H9 (cell line): ENCODE data around the gene CTNNAL1. TPM values are rescaled to one million over a fixed set of nuclear protein-coding genes. Genes with fewer than 3 reads are reported as not detected.

ENCODE experiments used
- DNase-seq: peaks from one replicate; pipeline ENCODE4 v3.0.0-alpha.2; 2017
- H2AFZ ChIP-seq: one replicate; pipeline ENCODE4 v1.6.1; 2013; ENCODE audit warnings: mild to moderate bottlenecking, low read length, control low read depth, moderate library complexity
- H2AK5ac ChIP-seq: 2 replicates; pipeline ENCODE4 v1.6.1; 2013; ENCODE audit warnings: low read length, control low read depth, mixed read lengths; ENCODE audit not compliant: insufficient read length
- H2BK120ac ChIP-seq: one replicate; pipeline ENCODE4 v1.6.1; 2013; ENCODE audit warnings: low read depth, mild to moderate bottlenecking, low read length, control low read depth, inconsistent platforms; ENCODE audit not compliant: poor library complexity, severe bottlenecking
- H2BK12ac ChIP-seq: 2 replicates; pipeline ENCODE4 v1.6.1; 2013; ENCODE audit warnings: low read length, control low read depth, mixed read lengths, low read depth; ENCODE audit not compliant: insufficient read length
- H2BK15ac ChIP-seq: 2 replicates; pipeline ENCODE4 v1.6.1; 2013; ENCODE audit warnings: low read depth, low read length, control low read depth
- H2BK20ac ChIP-seq: one replicate; pipeline ENCODE4 v1.6.1; 2013; ENCODE audit warnings: low read depth, mild to moderate bottlenecking, low read length, control low read depth, inconsistent platforms; ENCODE audit not compliant: poor library complexity, severe bottlenecking
- H2BK5ac ChIP-seq: 2 replicates; pipeline ENCODE4 v1.6.1; 2013; ENCODE audit warnings: low read length, control low read depth, mixed read lengths; ENCODE audit not compliant: insufficient read length
- H3K14ac ChIP-seq: 2 replicates; pipeline ENCODE4 v1.6.1; 2013; ENCODE audit warnings: low read length, control low read depth; ENCODE audit not compliant: insufficient read depth
- H3K18ac ChIP-seq: 2 replicates; pipeline ENCODE4 v1.6.1; 2013; ENCODE audit warnings: low read depth, mild to moderate bottlenecking, mixed read lengths, low read length, control low read depth; ENCODE audit not compliant: insufficient read length
- H3K23ac ChIP-seq: 2 replicates; pipeline ENCODE4 v1.6.1; 2013; ENCODE audit warnings: low read length, control low read depth, mixed read lengths, low read depth; ENCODE audit not compliant: insufficient read length
- H3K23me2 ChIP-seq: 2 replicates; pipeline ENCODE4 v1.6.1; 2013; ENCODE audit warnings: low read depth, mild to moderate bottlenecking, mixed read lengths, low read length, control low read depth; ENCODE audit not compliant: insufficient read length, poor library complexity, severe bottlenecking
- H3K27ac ChIP-seq: 2 replicates; pipeline ENCODE4 v1.5.1; 2013; ENCODE audit warnings: low read length, control low read depth, mixed read lengths, low read depth; ENCODE audit not compliant: insufficient read length
- H3K27me3 ChIP-seq: 2 replicates; pipeline ENCODE4 v1.6.1; 2013; ENCODE audit warnings: low read length, control low read depth, inconsistent platforms; ENCODE audit not compliant: insufficient read depth
- H3K4ac ChIP-seq: 2 replicates; pipeline ENCODE4 v1.6.1; 2013; ENCODE audit warnings: low read depth, mild to moderate bottlenecking, control low read depth, inconsistent platforms, low read length, moderate library complexity
- H3K4me1 ChIP-seq: 2 replicates; pipeline ENCODE4 v1.6.1; 2013; ENCODE audit warnings: low read length, control low read depth, inconsistent platforms; ENCODE audit not compliant: insufficient read depth
- H3K4me2 ChIP-seq: 2 replicates; pipeline ENCODE4 v1.6.1; 2013; ENCODE audit warnings: low read length, control low read depth, mixed read lengths; ENCODE audit not compliant: insufficient read length, insufficient read depth
- H3K56ac ChIP-seq: 2 replicates; pipeline ENCODE4 v1.6.1; 2013; ENCODE audit warnings: low read depth, mild to moderate bottlenecking, mixed read lengths, low read length, control low read depth; ENCODE audit not compliant: insufficient read length
- H3K79me1 ChIP-seq: 2 replicates; pipeline ENCODE4 v1.6.1; 2013; ENCODE audit warnings: low read depth, mild to moderate bottlenecking, moderate library complexity, low read length, control low read depth, inconsistent platforms; ENCODE audit not compliant: insufficient read depth, poor library complexity, severe bottlenecking
- H3K79me2 ChIP-seq: 2 replicates; pipeline ENCODE4 v1.6.1; 2013; ENCODE audit warnings: low read length, control low read depth, inconsistent platforms; ENCODE audit not compliant: insufficient read depth
- H3K9ac ChIP-seq: 2 replicates; pipeline ENCODE4 v1.6.1; 2013; ENCODE audit warnings: low read length, control low read depth, mixed read lengths; ENCODE audit not compliant: insufficient read length; ENCODE audit errors: extremely low read depth
- H3K9me3 ChIP-seq: one replicate; pipeline ENCODE4 v1.6.1; 2013; ENCODE audit warnings: low read depth, low read length, inconsistent platforms; ENCODE audit not compliant: control insufficient read depth
- H3T11ph ChIP-seq: one replicate; pipeline ENCODE4 v1.6.1; 2013; ENCODE audit warnings: mild to moderate bottlenecking, low read length, control low read depth, inconsistent platforms
- H4K20me1 ChIP-seq: one replicate; pipeline ENCODE4 v1.6.1; 2013; ENCODE audit not compliant: control insufficient read depth, insufficient read length, insufficient read depth
- H4K5ac ChIP-seq: 2 replicates; pipeline ENCODE4 v1.6.1; 2013; ENCODE audit warnings: low read depth, mild to moderate bottlenecking, mixed read lengths, low read length, control low read depth; ENCODE audit not compliant: insufficient read length
- H4K8ac ChIP-seq: replicated peaks from 2 replicates; pipeline ENCODE4 v1.6.1; 2013; ENCODE audit warnings: low read length, control low read depth, mixed read lengths, low read depth; ENCODE audit not compliant: insufficient read length
- H4K91ac ChIP-seq: 2 replicates; pipeline ENCODE4 v1.6.1; 2013; ENCODE audit warnings: low read depth, mild to moderate bottlenecking, moderate library complexity, mixed read lengths, low read length, control low read depth; ENCODE audit not compliant: insufficient read length
- H3K27ac Mint-ChIP-seq, 3 experiments: 2 replicates in 2 of 3; 3 replicates in 1 of 3; pipeline ENCODE4 v1.8.0; 2020 to 2021; ENCODE audit warnings: mixed read lengths in 3 of 3, mild to moderate bottlenecking in 1 of 3, moderate library complexity in 1 of 3
- H3K27me3 Mint-ChIP-seq: 2 replicates; pipeline ENCODE4 v1.8.0; 2021; ENCODE audit warnings: low read depth, mild to moderate bottlenecking, moderate library complexity, mixed read lengths
- H3K36me3 Mint-ChIP-seq, 3 experiments: 2 replicates in 2 of 3; 3 replicates in 1 of 3; pipeline ENCODE4 v1.8.0; 2020 to 2021; ENCODE audit warnings: low read depth in 3 of 3, mixed read lengths in 3 of 3; ENCODE audit not compliant: insufficient read depth in 1 of 3
- H3K4me1 Mint-ChIP-seq, 2 experiments: 2 replicates each; pipeline ENCODE4 v1.8.0; 2020; ENCODE audit warnings: mixed read lengths in 2 of 2
- H3K4me3 Mint-ChIP-seq, 2 experiments: 2 replicates in 1 of 2; 3 replicates in 1 of 2; pipeline ENCODE4 v1.8.0; 2020 to 2021; ENCODE audit warnings: mild to moderate bottlenecking in 2 of 2, mixed read lengths in 2 of 2, moderate library complexity in 1 of 2
- H3K9me3 Mint-ChIP-seq, 2 experiments: 2 replicates in 1 of 2; 3 replicates in 1 of 2; pipeline ENCODE4 v1.8.0; 2020; ENCODE audit warnings: mild to moderate bottlenecking in 2 of 2, mixed read lengths in 2 of 2, moderate library complexity in 1 of 2
- CTCF ChIP-seq: fragments of 200-600 bp; sonication (generic); conservative IDR thresholded peaks from 3 replicates; pipeline ENCODE4 v1.8.0; 2021; ENCODE audit warnings: antibody characterized with exemption, mild to moderate bottlenecking
- WGBS: extraction: QIAGEN DNeasy Blood & Tissue Kit; methylation state at CpG from one replicate; pipeline ENCODE4 v1.1.7; 2013; ENCODE audit warnings: missing lambda C conversion rate, low lambda C conversion rate, mixed read lengths; ENCODE audit not compliant: insufficient read length; ENCODE audit errors: extremely low coverage; 5-methylcytosine and 5-hydroxymethylcytosine counted together
- total RNA-seq: library from RNA; stranded (reverse); gene quantifications from 2 replicates; pipeline ENCODE4 v1.2.1, GENCODE V29; 2021

Gene CTNNAL1
- total RNA-seq, 1 experiment from 2014 or later: 52.9 TPM

DNA sequence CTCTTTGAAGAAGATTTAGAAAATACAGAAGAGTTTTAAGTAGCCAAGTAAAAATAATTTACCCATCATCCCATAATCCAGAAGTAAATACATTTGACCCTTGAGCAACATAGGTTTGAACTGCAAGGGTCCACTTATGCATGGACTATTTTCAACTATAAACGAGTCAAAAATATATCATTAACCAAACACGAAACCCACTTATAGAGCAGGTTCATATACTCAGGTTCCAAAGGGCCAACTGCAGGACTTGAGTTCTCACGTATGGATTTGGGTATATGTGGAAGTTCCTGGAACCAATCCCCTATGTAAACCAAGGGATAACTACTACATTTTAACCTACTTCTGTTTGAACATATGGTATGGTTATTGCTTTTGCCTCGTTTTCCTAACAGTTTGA, 73.3 kb downstream of the CTNNAL1 start:
- Histone ChIP-seq H3K18ac (no peak overlapping the region), H3K23ac (no peak overlapping the region), H2BK12ac (no peak overlapping the region), H3K4me2 (no peak overlapping the region), H2BK5ac (no peak overlapping the region), H3K4ac (no peak overlapping the region), H2BK120ac (no peak overlapping the region), H3K27me3 (no peaks in the 10 kb centered on the region), H2BK20ac (no peak overlapping the region), H2BK15ac (no peak overlapping the region), H3K4me1 (no peaks in the 10 kb centered on the region), H3K56ac (no peak overlapping the region), H3K79me1 (no peaks in the 10 kb centered on the region), H3T11ph (no peak overlapping the region), H2AK5ac (no peak overlapping the region), H2AFZ (no peak overlapping the region), H4K91ac (no peak overlapping the region), H4K5ac (no peak overlapping the region), H3K23me2 (no peaks in the 10 kb centered on the region), H4K20me1 (no peaks in the 10 kb centered on the region), H4K8ac (no peak overlapping the region), H3K9ac (no peak overlapping the region), H3K79me2 (no peaks in the 10 kb centered on the region), H3K14ac (no peak overlapping the region), H3K9me3 (no peaks in the 10 kb centered on the region), H3K27ac (no peak overlapping the region)
- Mint-ChIP-seq H3K27ac (no peak overlapping the region), H3K4me3 (no peak overlapping the region), H3K27me3 (no peaks in the 10 kb centered on the region), H3K36me3 (peaks cover 0 to 25% (median 9%) of the 10 kb centered on the region in 3 experiments; a peak in 4 of 7 replicates), H3K4me1 (peaks cover 5% of the 10 kb centered on the region in 2 experiments), H3K9me3 (no peaks in the 10 kb centered on the region)
- no peak for DNase-seq
- TF ChIP-seq CTCF: no peak
- WGBS: no CpG with 5 or more reads among the region's 4 CpGs
